SU-DHL-6 (cell line): Measurements from ENCODE around the gene KIRREL2.

Experiments
- H2AFZ ChIP-seq: fragments of 200-600 bp; sonication (generic); 2 replicates; pipeline ENCODE4 v1.6.1; 2014; ENCODE audit warnings: low read depth, mild to moderate bottlenecking, moderate library complexity, mixed read lengths, antibody characterized with exemption, low read length; ENCODE audit not compliant: severe bottlenecking
- H3F3A ChIP-seq: fragments of 200-600 bp; shearing (Covaris generic); 2 replicates; pipeline ENCODE4 v1.6.0; 2016; ENCODE audit warnings: antibody characterized with exemption, mild to moderate bottlenecking; ENCODE audit not compliant: insufficient read depth
- H3K27ac ChIP-seq: fragments of 200-600 bp; sonication (generic); 2 replicates; pipeline ENCODE4 v1.5.1; 2016; ENCODE audit warnings: low read depth, mild to moderate bottlenecking, low read length, moderate library complexity, mixed read lengths
- H3K27me3 ChIP-seq: fragments of 200-600 bp; sonication (generic), shearing (Covaris generic); 2 replicates; pipeline ENCODE4 v1.6.0; 2014; ENCODE audit warnings: mild to moderate bottlenecking, low read length
- H3K36me3 ChIP-seq: fragments of 200-600 bp; sonication (generic); 2 replicates; pipeline ENCODE4 v1.6.1; 2014; ENCODE audit warnings: mild to moderate bottlenecking, low read length, mixed read lengths
- H3K4me2 ChIP-seq: fragments of 300-600, 200-600 bp; shearing (Covaris generic), sonication (generic); 2 replicates; pipeline ENCODE4 v1.6.0; 2014; ENCODE audit warnings: low read length, low read depth, mild to moderate bottlenecking; ENCODE audit not compliant: poor library complexity, severe bottlenecking
- H3K4me3 ChIP-seq: fragments of 200-600 bp; sonication (generic); 2 replicates; pipeline ENCODE4 v1.5.1; 2014; ENCODE audit warnings: antibody characterized with exemption, low read length, mild to moderate bottlenecking, mixed read lengths; ENCODE audit not compliant: insufficient read depth, poor library complexity, severe bottlenecking
- H3K79me2 ChIP-seq: fragments of 200-600 bp; sonication (generic); 2 replicates; pipeline ENCODE4 v1.6.1; 2014; ENCODE audit warnings: mild to moderate bottlenecking, low read length, moderate library complexity; ENCODE audit not compliant: insufficient read depth
- H3K9ac ChIP-seq: fragments of 200-600 bp; sonication (generic); 2 replicates; pipeline ENCODE4 v1.7.0; 2014; ENCODE audit warnings: mild to moderate bottlenecking, low read length
- H3K9me2 ChIP-seq: fragments of 200-600 bp; sonication (generic); replicated peaks from 2 replicates; pipeline ENCODE4 v1.6.1; 2014; ENCODE audit warnings: low read length; ENCODE audit not compliant: insufficient read depth
- H3K9me3 ChIP-seq: fragments of 200-600 bp; sonication (generic); 2 replicates; pipeline ENCODE4 v1.6.1; 2014; ENCODE audit warnings: low read length, mixed read lengths; ENCODE audit not compliant: insufficient read depth
- H4K20me1 ChIP-seq: fragments of 200-600 bp; sonication (generic); 2 replicates; pipeline ENCODE4 v1.6.1; 2014; ENCODE audit warnings: low read depth, mild to moderate bottlenecking, antibody characterized with exemption, low read length, moderate library complexity, mixed read lengths
- CTCF ChIP-seq: fragments of 200-600 bp; sonication (generic); IDR thresholded peaks from one replicate; pipeline ENCODE4 v1.5.1; 2017; ENCODE audit warnings: antibody characterized with exemption, mild to moderate bottlenecking, low read length, moderate library complexity; ENCODE audit not compliant: insufficient read depth, poor library complexity, severe bottlenecking
- EZH2phosphoT487 ChIP-seq: fragments of 200-600 bp; sonication (generic), shearing (Covaris generic); conservative IDR thresholded peaks from 2 replicates; pipeline ENCODE4 v1.6.1; 2018; ENCODE audit warnings: mild to moderate bottlenecking, antibody characterized with exemption, low read length, moderate library complexity, mixed read lengths

KIRREL2 gene

GRCh38 chr19:35812220-35813042 lies 44.3 kb upstream of the KIRREL2 start, which contains the start of gene PRODH2:
Gene PRODH2, minus strand, starts transcription at chr19:35812845. Its CDS starts 40 bp downstream, at chr19:35812805.
- no peak within 1 kb of the TSS for H3K9ac ChIP-seq
- H3K9me3 ChIP-seq: no peaks in the 10 kb centered on the region
- H2AFZ ChIP-seq: no peak within 1 kb of the TSS

GRCh38 chr19:35813043-35813890 lies 43.4 kb upstream of the KIRREL2 start:
- no peaks in the 10 kb centered on the region for H3K36me3 ChIP-seq
- no peaks in the 10 kb centered on the region for H3K9me2 ChIP-seq
- H3K4me3 ChIP-seq: no peak overlapping the region
- H3K9me3 ChIP-seq: no peaks in the 10 kb centered on the region
- H3K9ac ChIP-seq: no peak overlapping the region
- H3K27me3 ChIP-seq: no peaks in the 10 kb centered on the region
- H3K27ac ChIP-seq: no peak overlapping the region
- no peak for TF ChIP-seq EZH2phosphoT487
- no peak for TF ChIP-seq CTCF
- H3K79me2 ChIP-seq: no peaks in the 10 kb centered on the region
- H4K20me1 ChIP-seq: no peaks in the 10 kb centered on the region
- no peak overlapping the region for H3K4me2 ChIP-seq
- no peak overlapping the region for H2AFZ ChIP-seq
- no peaks in the 10 kb centered on the region for H3F3A ChIP-seq

More at GRCh38 chr19:35812220-35813042, 44.3 kb upstream of the KIRREL2 start, which contains the start of gene PRODH2:
- Histone ChIP-seq H4K20me1 (no peaks in the 10 kb centered on the region), H3K36me3 (no peaks in the 10 kb centered on the region), H3K4me3 (no peak within 1 kb of the TSS), H3K27ac (no peak within 1 kb of the TSS), H3K79me2 (no peaks in the 10 kb centered on the region), H3F3A (no peaks in the 10 kb centered on the region), H3K9me2 (no peaks in the 10 kb centered on the region), H3K27me3 (no peaks in the 10 kb centered on the region), H3K4me2 (no peak within 1 kb of the TSS)
- no peak for TF ChIP-seq EZH2phosphoT487
- no peak for TF ChIP-seq CTCF

- H3F3A ChIP-seq: no peaks in the 10 kb centered on the region
- H3K79me2 ChIP-seq: no peaks in the 10 kb centered on the region
- no peak overlapping the region for H3K4me3 ChIP-seq
- no peaks in the 10 kb centered on the region for H3K9me2 ChIP-seq
- H3K27me3 ChIP-seq: no peaks in the 10 kb centered on the region
- no peak overlapping the region for H3K9ac ChIP-seq
- no peak overlapping the region for H2AFZ ChIP-seq
- no peak overlapping the region for H3K4me2 ChIP-seq
- H3K9me3 ChIP-seq: no peaks in the 10 kb centered on the region
- no peak overlapping the region for H3K27ac ChIP-seq
- no peaks in the 10 kb centered on the region for H4K20me1 ChIP-seq
- no peaks in the 10 kb centered on the region for H3K36me3 ChIP-seq
- TF ChIP-seq EZH2phosphoT487: no peak
- TF ChIP-seq CTCF: no peak
Observed at GRCh38 chr19:35816262-35816661, 40.4 kb upstream of the KIRREL2 start.
